Superior temporal gyrus (tissue), 1 donor: ENCODE measurements around the gene PUSL1.
A peak's percentile ranks its signal among the peaks of the same experiment; 100 is the strongest.

Experiments used
- DNase-seq: peaks from one replicate; pipeline ENCODE4 v3.0.0-alpha.2; 2016; ENCODE audit errors: extremely low spot score

The PUSL1 gene

GRCh38 chr1:1337793-1338147 is 29.4 kb downstream of the PUSL1 start:
- no peak for DNase-seq

DNA sequence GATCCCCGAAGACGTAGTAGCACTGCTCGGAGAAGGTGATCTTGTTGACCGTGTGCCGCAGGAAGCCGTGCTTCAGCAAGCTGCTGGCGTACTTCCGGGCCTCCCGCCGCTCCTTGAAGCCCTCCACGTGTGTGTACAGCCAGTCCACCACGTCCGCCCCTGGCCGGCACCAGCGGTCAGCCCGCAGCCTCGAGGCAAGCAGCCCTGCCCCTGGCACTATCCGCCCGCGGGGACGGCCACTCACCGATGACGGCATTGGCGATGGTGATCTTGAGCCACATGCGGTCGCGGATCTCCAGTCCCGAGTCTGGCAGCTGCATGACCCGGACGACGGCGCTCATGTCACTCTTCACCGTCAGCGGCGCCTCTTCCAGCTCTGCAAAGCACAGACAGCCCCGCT is 29.9 kb downstream of the PUSL1 start:
- no peak for DNase-seq

DNA sequence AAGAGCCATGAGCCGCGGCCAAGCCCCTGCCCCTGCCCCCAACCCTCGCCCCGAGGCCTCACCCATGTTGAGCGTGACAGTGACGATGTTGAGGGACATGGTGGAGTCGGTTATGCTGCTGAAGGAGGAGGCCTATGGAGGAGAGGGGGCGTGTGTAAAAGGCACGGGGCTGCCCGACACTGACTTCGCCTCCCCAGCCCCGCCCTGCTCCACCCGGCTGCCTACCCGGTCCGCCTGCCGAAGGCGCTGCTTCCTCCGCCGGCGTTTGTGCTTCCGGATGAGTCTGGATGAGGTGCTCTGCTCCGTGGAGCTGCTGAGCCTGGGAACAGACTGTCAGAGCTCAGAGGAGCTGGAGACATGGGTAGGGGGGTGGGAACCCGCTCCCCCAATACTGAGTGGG is 31.8 kb downstream of the PUSL1 start:
- no peak for DNase-seq

DNA sequence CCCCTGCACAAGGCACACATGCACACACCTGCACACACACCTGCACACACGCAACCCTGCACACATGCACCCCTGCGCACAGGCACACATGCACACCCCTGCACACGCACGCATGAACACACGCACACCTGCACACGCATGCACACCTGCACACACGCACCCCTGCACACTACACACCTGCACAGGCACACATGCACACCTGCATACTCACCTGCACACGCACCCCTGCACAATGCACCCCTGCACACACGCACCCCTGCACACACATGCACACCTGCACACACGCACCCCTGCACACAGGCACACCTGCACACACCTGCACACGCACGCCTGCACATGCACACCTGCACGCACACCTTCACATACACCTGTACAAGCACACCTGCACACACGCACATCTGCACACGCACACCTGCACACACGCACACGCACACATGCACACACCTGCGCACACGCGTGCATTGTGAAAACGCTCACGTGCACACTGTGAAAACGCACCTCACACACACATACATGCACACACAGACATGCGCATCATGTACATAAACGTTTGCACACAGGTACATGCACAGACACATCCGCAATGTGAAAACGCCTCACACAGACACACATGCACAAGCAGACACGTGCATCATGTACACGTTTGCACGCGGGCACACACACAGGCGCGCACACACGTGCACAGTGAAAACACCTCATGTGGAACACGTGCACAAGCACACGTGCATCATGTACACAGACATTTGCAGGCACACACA is 32.6 kb downstream of the PUSL1 start:
- DNase-seq: no peak

GRCh38 chr1:1341549-1342021 is 33.2 kb downstream of the PUSL1 start:
- no peak for DNase-seq

GRCh38 chr1:1342061-1342562 is 33.7 kb downstream of the PUSL1 start:
- no peak for DNase-seq

- no peak for DNase-seq
Observed at GRCh38 chr1:1342584-1343115, 34.3 kb downstream of the PUSL1 start.

GRCh38 chr1:1343811-1344421 is 35.5 kb downstream of the PUSL1 start:
- DNase-seq: no peak

- DNase-seq: no peak
Observed at GRCh38 chr1:1344655-1345361, 36.4 kb downstream of the PUSL1 start.

DNA sequence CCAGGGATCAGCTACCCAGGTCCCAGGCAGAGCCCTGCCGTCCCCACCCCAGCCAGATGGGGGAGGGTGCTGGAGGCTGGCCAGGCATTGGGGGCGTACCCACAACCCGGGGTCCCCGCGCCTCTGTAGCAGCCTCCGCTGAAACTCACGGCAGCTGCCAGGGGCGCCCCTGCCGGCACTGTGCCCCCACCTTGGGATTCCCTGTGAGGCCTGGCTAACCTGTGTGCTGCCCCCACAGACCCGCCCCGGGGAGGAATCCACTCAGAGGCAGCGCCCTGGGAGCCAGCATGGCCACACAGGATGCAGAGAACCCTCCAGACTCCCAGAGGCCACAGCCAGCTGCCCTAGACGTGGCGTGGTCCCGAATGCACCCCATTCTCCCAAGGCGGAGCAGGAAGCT is 37.0 kb downstream of the PUSL1 start:
- no peak for DNase-seq

- no peak for DNase-seq
Observed at GRCh38 chr1:1345860-1346500, 37.6 kb downstream of the PUSL1 start.

DNA sequence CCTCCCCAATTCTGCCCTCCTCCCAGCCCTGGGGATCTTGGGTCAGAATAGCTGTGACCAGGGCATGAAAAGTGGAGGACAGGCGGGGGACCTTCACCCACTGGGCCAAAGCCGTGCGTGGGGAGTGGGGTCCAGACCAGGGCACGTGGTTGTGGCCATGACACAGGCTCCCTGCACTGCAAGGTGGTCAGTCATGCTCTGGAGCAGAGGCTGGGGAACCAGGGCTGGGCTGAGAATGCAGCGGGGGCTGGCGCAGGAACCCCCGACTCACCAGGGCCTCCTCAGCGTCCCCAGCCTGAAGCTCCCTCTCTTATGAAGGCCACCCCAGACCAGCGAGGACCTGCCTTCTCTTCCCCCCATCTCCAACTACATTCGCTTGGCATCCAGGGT is 38.1 kb downstream of the PUSL1 start:
- no peak for DNase-seq

DNA sequence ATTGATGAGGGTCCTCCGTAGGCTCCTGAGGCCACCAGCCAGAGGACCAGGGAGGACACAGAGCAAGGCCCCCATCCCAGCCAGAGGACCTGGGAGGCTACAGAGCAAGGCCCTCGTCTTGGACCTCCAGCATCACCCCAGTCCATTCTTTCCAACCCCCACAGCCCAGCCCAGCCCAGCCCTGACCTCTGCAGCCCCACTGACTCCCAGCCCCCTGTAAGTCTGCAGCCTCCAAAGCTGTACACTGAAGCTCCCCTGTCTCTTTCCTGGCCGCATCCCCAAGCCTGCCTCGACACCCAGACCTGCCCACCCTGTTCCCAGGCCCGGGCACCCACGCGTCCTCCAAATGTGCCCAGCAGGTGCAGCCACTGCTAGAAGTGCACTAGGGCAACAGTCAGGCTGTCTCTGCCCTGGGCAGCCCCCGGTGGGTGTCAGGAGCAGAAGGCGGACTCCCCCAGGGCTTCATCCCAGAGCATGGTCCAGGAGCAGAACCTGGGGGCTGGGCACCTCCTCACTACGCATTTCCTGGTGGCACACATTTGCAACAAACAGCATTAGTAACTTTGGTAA is 38.7 kb downstream of the PUSL1 start:
- DNase-seq: no peak

DNA sequence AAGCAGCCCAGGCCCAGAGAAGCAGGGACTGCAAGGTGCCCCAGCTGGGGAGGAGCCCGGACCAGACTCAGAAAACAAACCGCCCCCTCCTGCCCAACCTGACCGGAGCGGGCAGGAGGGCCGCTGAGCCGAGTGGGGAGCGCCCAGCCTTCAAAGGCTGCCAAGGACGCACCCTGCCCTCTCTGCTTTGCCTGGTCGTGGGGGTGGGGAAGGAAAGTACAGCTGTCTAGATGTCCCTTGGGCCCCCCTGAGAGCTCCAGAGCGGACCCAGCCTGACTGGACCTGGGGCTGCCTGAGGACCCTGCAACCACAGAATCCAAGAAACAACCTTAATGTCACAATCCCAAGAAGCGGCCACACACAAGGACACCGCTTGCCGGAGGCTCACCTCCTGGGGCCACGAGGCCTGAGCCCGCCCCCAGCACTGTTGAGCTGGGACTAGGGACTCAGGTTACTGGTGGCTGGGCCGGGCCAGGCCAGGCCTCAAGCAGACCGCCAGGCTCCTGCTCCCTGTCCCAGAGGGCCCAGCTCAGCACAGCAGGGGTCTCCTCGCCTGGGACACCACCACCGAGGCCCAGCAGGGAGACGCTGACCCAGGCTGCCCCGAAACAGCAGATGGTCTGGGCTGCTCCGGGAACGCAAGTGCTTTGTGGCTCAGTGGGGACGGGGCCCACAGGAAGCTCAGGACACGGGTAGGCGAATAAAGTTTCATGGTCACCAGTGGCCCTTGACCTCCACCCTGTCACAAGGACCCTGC is 39.4 kb downstream of the PUSL1 start:
- no peak for DNase-seq

DNA sequence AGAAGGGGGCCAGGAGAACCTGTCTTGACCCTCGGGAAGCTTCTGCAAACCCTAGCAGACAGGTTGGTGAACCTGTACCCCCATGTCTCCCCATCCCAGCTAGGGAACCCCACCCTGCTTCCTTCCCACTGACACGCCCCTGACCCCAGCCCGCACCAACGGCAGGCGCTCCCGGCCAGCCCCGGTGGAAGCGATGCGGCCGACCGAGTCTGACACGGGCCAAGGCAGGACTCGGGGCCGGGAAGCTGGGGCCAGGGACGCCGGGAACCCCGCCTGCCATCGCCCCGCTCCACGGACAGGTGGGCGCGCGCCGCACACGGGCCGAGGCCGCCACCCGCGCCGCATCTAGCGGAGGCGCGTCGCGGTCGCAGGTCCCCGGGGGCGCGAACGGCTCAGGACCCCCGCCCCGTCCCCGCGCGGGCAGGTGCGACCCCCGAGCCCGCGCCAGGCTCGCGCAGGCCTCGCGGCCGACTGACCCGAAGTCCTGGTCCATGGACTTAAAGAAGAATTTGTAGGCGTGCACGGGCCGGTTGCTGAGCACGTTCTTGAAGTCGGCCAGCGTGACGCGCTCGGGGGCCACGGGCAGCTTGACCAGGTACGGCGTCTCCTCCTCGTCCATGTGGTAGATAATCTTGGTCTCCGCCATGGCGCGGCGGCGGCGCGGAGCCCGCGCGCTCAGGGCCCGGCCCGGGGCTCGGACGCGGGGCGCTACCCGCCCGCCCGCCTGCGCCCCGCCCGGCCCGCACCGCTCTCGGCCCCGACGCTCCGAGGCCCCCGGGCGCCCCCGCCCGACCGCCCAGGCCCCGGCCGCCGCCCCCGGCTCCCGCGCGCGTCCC is 40.2 kb downstream of the PUSL1 start:
- DNase-seq: no peak

DNA sequence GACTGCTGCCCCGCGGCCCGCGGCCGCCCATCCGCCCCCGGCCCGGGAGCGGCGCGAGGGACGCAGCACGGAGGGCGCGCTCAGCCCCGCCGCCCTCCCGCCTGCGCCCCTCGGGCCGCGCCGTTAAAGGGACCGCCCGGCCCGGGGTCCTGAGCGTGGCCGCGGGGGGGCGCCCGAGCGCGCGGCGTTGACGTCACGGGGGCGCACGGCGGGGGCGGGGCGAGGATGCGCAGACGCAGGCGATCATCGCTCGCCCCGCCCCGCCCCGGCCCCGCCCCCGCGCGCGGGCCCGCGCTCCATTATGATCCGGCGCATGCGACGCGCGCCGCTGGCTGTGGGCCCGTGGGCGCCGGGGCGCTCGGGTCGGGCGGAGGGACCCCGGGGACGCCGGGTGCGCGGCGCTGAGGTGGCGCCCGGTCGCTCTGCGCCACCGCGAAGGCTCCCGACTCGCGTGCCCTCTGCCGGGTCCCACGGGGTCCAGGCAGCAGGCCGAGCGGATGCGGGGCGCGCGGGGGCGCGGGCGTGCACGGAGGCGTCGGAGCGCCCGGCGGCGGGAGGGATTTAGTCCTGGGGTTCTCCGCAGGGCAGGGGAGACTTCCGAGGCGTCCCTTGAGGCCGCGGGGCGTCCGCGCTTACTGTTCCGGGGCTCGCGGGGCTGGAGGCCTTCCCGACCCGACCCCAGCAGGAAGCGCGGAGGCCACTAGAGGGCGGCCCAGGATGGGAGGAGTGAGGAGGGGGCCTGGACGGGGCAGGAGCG is 41.0 kb downstream of the PUSL1 start, which contains the start of gene DVL1:
DVL1 (minus strand) TSS at position 163 of the 757 bp plus-strand sequence. CDS start 353 bp downstream, outside the sequence.
- DNase-seq: peak; percentile 27

DNA sequence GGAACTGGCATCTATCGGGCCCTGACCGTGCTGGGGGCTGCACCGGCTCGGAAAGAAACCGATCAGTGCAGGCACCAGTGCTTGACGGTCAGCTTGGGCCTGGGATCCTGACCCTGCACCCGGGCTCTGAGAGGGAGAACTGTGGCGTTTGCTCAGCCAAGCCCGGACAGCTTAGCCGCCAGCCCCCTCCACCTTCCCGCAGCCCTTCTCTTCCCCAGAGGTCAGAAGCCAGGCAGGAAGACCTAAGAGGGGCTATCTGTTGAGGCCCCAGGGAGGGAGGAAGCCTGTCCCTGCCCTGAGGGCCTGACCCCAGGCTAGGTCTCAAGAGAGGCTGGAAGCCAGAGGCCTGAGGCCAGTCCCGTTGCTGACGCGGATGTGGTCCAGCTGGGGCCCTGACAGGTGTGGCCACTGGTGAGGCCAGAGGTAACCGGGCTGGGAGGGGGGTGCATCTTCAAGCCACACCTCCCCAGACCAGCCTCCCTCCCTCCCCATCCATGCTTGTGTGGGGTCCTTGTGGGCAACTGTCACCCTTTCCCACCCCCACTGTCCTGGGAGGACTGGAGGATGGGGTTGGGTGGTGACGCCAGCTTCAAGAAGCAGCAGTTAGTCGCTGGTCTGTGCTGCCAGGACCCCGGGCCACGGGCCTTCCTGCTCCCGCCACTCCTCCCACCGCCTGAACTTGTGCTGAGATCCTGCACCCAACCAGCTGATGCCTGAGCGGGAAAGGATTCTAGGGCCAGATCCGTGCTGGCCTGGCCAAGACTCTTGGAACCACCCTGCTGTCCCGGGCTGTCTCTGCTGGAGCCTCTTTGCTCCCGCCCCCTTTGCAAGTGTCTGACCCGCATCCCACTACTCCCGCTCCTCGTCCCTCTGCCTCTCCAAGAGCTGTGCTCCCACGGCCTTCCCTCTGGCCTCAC is 43.4 kb downstream of the PUSL1 start:
- DNase-seq: no peak

- no peak for DNase-seq
Observed at GRCh38 chr1:1352786-1353388, 44.5 kb downstream of the PUSL1 start.
